NCI-H1694 treated with DMSO at 0.1 percent for 48 hours (cell line): ENCODE data around the gene KLHL2.

Experiments used
- DNase-seq: peaks from one replicate; lab custom pipeline; 2025; lab: John Stamatoyannopoulos, UW

Gene KLHL2

GRCh38 chr4:165368114-165368513 lies 160.8 kb downstream of the KLHL2 start:
- DNase-seq = no peak

GRCh38 chr4:165368567-165368966 lies 161.2 kb downstream of the KLHL2 start:
- no peak for DNase-seq

GRCh38 chr4:165369522-165369921 lies 162.2 kb downstream of the KLHL2 start:
- no peak for DNase-seq

- no peak for DNase-seq
Measured at GRCh38 chr4:165370530-165370929, 163.2 kb downstream of the KLHL2 start.
